HG03064 (cell line): ENCODE measurements around the gene RYR2.

Experiments used
- ATAC-seq: cut with Tn5 transposase; IDR thresholded peaks from one replicate; pipeline ENCODE4 v1.9.1; 2021; ENCODE audit warnings: low read depth; ENCODE audit not compliant: unreplicated experiment

RYR2 gene

DNA sequence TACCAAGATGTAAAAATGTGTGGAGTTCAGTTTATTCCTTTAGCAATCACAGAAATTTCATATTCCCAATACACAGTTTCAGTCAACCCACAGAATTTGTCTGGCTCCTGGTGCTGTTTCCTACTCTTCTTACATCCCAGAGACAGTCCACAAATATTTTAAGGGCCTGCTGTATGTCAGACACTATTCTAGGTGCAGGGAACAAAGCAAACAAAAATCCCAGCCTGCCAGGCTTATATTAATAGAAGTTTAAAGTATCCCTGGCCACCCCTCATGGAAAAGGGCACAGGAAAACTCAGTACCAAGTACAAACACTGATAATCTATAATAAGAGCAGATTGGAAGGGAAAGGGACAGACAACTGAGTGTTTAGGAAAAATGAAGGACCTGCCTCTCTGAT lies 653.9 kb downstream of the RYR2 start:
- no peak for ATAC-seq

DNA sequence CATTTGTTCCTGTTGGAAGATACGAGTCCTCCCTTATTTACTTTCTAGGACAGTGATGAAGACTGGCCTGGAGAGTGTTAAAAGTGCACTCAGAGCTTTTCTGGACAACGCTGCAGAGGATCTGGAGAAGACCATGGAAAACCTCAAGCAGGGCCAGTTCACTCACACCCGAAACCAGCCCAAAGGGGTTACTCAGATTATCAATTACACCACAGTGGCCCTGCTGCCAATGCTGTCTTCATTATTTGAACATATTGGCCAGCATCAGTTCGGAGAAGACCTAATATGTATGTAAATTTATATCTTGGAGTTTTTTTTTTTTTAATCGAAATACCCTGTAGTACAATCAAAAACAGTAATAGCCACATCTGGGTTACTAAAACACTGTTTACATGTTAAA lies 658.2 kb downstream of the RYR2 start:
- no peak for ATAC-seq

DNA sequence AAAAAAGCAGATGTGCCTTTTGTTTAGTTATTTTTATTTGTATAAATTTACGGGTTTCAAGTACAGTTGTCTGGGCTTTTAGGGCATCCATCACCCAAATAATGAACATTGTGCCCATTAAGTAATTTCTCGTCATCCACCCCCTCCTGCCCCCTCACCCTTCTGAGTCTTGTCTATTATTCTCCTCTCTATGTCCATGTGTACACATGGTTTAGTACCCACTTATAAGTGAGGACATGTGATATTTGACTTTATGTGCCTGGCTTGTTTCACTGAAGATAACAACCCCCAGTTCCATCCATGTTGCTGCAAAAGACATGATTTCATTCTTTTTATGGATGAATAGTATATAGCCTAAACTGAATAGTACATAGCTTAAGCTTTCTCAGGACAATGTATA lies 659.5 kb downstream of the RYR2 start:
- no peak for ATAC-seq

DNA sequence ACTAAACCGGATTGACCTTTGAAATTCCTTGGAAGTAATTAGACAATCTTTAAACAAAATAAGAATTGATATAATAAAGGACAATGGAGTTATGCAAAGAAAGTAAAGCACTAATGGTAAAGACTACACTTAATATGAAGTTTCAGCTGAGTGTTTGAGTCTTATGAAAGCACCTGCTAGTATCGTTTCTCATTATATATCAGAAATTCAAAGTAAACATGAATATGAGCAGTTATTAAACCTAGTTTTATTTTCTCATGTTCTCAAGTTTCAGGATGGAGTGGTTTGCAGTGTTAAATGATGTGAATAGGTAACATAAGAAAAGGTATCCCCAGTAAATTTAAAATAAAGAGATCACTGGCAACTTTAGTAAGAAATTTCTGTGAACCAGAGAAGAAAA lies 660.2 kb downstream of the RYR2 start:
- no peak for ATAC-seq

DNA sequence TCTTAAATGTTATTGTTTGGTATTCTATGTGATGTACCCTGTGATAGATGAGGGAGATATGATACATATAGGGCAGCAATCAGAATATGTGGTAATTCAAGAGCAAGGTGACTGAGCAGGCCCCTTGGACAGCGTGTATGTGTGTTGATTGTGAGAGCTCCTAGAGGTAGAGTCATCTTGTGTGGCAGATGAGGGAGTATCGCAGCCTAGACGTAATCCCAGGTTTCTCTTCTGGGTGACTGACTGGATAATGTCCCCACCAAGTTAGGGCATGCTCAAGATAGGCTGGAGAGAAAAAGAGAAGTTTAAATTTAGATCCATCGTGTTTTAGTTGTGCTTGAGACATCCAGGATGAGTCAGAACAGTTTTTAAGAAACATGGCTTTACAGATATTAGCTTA lies 663.5 kb downstream of the RYR2 start:
- no peak for ATAC-seq

DNA sequence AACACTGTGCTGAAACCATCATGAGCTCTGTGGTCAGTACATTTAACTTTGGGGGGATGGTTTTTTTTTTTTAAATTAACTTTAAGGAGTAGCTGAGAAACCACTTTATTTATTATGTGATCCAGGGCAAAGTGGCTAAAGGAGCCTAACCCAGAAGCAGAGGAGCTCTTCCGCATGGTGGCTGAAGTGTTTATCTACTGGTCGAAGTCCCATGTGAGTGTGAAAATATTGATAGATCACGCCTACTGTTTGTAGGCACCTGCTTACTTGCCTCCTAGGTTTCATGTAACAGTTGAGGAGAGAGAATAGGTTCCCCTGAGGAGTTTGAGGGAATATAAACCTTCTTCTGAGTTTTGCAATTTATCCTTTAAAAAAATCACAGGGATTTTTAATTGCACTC lies 667.4 kb downstream of the RYR2 start:
- no peak for ATAC-seq

DNA sequence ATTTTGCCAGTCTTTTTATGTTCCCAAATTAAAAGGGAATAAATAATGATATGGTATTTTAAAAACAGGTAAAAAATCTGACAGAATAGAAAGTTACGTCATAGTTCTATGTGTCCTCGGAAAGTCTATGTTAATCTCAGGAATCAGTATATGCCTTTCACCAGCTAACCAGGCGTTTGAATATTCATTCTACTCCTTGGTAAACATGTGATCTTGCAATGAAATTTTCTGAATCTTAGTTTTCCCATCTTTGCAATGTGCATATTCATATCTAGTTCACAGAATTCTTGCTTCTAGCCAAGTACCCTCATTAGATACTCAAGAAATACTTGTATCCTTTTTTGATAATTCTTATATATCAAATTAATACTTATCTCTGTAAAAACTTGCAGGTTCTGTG lies 669.3 kb downstream of the RYR2 start:
- ATAC-seq, result no peak

DNA sequence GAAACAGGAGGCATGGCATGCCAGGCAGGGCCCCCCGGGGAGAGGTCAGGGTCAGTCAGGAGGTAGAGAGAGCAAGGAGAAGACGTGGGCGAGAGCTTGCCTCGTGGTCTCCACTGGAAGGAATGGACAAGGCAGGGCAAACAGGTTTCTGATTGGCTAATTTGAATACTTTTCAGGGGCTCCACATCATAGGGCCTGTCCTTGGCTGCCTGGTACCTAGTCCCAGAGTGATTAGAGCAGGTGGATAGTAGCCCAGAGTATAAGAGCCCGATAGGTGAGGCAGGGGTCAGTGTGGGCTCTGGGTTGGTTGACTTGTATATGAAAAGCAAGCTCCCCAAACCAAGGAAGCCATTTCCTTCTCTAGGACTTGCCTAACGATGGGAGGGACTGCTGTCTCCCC lies 670.1 kb downstream of the RYR2 start:
- no peak for ATAC-seq

DNA sequence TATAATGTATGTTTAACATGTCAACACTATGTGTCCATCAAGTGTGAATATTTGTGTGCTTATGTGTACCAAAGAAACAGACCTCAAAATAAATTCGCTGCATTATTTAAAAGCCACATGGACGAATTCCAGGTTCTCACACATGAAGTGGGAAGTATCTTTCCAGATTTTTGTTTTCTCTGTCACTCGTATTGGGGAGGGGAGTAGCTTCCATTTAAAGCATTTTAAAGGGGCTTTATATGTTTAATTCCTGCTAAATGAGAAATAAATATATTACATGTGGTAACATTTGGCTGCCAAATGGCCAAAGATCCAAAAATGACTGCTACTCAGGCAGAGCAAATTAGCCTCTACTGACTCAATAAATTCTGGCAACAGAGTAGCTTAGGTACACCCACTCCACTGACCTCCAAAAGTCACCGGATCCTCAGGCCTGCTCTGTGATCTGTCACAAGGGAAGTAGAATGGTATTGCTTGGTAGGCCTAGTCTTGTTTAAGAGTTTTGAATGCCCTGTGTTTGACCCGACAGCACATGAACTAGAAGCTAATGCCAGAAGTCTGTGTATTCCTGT lies 670.7 kb downstream of the RYR2 start:
- ATAC-seq, result no peak

DNA sequence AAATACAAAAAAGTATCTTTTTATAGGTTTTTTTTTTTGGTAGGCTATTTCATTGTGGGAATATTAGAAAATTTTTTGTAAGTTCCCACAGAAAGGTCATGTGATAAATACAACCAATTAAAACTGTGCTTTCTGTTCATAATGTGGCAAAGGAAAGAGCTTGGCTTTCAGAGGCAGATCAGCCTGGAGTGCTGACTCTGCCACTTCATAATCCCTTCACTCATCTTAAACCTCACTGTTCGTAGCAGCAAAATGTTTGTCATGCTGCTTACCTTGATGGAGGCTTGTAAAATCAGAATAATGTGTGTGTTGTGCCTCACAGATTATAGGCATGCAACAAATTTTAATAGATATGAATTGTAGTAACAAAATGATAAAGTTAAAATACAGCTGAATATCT lies 671.9 kb downstream of the RYR2 start:
- ATAC-seq, result no peak

DNA sequence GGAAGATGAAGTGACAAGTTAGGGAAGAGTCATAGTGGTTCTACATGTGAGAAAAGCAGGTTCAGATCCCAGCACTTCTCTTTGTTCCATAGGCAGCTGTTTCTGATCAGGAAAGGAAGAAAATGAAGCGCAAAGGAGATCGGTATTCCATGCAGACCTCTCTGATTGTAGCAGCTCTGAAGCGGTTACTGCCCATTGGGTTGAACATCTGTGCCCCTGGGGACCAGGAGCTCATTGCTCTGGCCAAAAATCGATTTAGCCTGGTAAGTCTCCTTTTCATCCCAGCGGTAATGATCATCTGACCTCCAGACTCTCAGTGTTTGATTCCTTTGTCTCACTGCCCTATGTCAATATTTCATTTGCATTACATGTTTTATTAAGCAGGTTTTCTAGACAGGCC lies 675.1 kb downstream of the RYR2 start:
- no peak for ATAC-seq

DNA sequence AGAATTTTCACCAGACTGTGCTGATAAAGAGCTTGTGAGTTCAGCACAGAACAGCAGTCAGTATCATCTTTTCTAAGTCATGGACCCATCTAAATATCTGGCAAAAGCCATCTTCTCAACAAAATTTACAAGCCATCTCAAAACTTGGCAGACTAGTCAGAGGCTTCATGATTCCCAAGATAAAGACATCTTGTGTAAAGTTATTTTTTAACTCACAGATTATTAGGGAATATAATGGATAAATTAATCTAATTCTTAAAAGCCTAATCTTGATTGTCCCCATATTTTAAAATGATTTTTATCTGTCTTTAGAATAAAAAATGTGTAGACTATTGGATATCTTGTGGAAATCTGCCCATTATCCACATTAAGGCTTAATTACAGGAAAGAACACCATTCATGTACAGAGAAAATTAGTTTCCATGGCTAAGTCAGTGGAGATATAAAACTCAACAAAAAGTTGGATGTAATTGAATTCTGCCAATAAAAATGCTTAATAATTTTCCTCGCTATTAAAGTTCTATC lies 688.9 kb downstream of the RYR2 start:
- ATAC-seq, result no peak

DNA sequence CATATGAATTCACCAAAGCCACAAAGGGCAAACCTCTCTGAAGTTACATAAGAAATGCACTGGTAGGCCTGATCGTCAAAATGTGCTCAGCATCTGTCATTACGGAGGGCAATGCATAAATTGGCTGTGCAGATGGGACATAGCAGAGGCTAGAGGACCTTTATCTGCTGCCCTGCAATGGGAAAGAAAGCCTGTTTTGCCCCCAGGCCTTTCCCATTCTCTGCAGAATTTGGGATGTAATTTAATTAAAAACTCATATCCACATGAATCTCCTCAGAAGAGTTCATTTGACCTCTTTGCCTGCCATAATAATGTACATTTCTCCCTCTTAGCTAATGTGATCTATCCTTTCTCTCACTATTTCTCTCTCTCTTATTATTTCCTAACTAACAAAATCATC lies 690.7 kb downstream of the RYR2 start:
- ATAC-seq, result no peak

DNA sequence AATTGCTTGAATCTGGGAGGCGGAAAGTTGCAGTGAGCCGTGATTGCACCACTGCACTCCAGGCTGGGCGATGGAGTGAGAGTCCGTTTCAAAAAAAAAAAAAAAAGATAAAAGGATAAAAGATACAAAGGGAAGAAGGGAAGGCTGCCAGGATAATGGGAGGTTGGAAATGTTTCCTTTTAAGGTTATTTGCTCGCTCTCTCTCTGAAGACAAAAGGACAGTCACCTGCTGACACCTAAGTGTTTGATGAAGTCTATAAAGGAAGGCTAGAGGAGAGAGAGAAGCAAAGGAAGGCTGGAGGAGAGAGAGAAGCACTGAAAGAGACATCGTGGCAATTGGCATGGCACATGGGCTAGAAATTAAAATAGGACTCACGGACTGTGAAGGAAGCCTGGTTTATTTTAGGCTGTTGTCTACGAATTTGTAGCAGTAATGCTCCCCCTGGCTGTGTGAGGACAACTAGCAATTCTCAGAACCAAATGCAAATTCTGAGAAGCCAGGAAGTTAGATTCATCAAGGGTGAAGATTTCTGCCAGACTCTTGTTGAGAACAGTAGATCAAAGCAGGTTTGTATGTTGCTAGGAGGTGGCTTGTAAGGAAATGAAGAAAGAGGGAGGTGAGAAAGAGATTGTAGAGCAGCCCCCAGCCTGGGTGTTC lies 694.5 kb downstream of the RYR2 start:
- no peak for ATAC-seq

DNA sequence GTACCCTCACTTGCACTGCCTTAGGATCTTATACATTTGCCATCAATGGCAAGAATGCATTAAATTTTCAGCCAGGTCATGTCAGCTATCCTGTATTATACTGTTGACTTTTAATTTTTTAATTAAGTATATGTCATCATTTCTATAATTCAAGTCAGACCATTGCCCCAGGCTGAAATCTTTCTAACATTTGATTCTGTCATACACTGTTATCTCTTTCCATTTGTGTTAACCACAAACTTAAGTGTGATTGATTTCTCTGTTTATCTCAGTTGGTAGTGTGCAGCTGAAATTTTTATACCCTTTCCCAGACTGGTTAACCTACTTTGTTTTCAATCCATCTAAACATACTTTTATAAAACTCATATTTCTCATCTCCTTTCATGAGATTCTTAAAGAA lies 695.5 kb downstream of the RYR2 start:
- ATAC-seq, result no peak

DNA sequence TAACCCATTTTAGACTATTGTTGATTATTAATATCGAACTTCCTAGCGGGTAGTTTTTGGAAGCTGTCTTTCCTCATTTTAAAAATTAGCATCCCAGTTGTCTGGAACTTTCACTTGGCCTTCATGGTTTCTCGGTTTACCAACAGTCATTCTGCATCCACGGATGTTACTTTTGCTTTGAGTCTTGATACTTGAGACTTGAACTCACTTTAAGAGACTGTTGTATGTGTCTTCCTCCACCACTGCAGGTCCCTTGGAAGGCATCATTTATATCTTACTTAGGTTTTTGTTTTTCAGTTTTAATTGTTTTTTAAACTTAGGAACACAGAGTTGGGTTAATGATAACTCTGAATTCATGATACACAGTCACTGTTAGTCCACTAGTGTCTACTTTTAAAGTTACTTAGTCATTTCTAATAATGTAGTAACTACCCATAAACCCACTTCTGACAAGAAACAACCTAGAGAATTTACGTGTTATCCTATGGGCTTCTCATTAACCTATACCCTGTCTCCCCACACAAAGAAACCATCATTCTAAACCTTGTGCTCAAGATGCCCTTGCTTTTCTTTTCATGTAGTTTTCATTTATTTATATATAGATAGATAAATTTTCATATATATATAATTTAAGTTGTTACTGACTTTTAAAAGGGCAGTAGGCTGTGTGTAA lies 696.1 kb downstream of the RYR2 start:
- no peak for ATAC-seq

DNA sequence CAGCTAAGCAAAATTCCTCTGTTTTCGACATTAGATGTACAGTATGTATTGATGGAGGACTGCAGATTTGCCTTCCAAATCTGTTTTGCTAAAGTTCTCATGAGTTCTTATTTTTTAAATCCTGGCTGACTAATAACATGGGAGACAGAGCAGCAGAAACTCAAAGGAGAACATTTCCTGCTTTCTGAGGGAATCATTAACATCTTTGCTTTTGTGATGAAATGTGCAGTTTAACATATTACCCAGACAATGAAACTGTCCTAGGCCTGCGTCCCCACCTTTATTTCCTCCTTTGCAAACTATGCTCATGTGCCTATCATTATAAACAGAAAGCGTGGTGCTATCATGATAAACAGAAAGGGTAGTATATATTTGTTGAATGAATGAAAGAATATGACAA lies 698.9 kb downstream of the RYR2 start:
- ATAC-seq, result no peak

DNA sequence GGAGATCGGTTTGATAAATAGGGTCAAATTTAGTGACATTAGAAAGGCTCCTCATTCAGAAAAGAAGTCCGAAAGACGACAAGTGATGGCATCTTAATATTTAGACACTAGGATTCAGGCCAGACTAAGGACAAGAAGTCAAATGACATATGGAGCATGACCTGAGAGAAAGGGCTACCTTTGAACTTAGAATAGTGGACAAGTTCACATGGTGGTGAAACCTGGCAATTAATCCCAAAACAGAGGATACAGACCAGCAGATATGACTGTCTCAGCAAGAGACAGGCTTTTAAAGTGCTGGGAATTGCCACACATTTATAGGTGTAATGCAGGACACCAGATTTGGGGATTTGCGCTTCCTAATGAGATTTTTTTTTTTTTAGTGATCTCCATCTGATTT lies 703.6 kb downstream of the RYR2 start:
- no peak for ATAC-seq

DNA sequence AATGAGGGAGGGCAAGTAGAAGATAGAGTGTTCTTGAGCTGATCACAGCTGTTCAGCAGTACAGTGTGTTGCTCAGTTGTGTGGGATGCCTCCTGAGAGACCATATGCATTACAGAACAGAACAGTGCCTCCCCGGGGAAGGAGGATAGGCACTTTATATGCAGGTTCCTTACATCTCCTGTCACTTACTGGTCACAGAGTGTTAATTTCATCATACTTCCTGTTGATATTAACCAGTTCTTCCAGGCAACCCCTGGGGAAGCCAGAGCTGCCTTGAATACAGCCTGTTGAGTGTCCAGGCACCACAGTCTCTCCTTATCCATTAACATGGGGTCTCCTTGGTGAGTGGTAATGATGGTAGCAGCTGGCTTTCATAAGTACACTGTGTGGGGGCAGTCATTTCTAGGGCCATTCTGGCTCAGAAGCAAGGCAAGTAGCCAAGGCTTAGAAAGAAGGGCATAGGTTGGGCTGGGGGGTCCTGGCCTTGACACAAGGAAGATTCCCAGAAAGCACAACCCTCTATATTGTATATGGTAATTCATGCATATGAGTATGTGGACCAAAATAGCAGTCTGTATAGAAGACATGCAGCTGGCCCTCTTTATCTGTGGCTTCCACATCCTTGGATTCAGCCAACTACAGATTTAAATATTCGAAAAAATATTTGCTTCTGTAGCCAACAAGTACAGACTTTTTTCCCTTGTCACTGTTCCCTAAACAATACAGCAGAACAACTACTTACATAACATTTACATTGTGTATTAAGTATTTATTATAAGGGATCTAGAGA lies 706.4 kb downstream of the RYR2 start:
- ATAC-seq, result no peak

DNA sequence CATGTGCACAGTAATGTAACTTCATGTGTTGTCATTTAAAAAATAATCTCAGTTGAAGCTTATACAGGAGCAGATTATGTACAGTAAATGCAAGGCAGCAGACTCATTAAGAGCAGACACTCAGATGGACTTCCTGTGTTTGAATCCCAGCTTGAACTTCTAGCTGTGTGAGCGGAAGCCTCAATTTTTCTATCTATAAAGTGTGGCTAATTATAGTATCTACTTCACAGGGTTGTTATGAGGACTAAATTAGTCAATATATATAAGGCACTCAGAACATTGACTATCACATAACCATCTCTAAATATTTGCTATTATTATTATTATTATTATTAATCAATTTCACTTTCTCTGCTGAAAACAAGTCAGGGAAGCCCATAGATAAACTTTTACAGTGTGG lies 707.1 kb downstream of the RYR2 start:
- ATAC-seq, result no peak

DNA sequence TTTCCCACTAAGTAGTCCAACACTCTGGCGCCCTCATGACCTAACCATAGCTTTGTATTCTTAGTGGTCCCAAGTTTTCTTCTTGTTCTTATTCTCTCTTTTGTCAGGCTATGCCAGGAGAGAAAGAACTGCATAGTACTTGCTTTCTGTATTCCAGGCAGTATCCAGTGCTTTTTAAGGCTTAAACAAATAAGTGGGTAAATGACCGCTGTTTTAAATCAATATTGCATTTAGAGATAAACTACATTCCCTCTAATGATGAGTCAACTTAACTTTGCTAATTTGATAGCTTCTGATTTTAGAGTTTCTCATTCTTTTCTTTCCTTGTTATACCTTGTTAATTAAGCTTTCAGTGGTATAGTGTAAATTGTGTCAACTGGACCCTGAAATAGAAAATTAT lies 709.1 kb downstream of the RYR2 start:
- no peak for ATAC-seq
